ENCODE results near the gene TAP1.
"Not testable (repeated sequence)": the region's sequence is repeated elsewhere in the genome, so short reads cannot be mapped to it uniquely, and the experiment has no call there.

TAP1 gene

DNA sequence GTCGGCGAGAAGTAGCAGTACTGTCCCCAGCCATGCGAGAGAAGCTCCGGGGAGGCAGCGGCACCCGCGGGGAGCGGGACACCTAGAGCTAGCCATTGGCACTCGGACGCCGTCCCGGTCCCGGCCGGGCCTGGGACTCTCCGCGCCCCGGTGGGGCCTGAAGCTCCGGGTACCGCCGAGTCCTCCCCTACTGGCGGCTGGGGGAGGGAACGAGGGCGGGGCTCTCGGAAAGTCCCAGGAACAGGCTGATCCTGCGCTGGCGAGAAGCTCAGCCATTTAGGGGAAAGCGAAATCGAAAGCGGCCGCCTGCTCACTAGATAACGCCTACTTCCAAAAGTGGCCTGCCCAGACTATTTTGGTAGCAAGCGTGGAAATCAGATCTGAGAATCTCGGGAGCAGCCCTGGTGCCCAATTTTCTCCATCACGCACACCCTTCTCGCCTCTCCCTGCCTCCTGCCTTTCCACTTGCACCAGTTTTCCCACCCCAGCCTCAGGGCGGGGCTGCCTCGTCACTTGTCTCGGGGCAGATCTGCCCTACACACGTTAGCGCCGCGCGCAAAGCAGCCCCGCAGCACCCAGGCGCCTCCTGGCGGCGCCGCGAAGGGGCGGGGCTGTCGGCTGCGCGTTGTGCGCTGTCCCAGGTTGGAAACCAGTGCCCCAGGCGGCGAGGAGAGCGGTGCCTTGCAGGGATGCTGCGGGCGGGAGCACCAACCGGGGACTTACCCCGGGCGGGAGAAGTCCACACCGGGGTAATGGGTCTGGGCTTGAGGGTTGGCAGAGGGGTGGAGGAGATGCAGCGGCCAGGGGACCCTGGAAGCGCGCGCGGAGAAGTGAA is at the start of gene TAP1, which contains the start of gene PSMB9:
TSS of gene TAP1 (minus strand) at position 164 of the 835 bp plus-strand sequence. CDS start at position 96, 68 bp downstream.
TSS of gene PSMB9 (plus strand) at position 652 of the 835 bp plus-strand sequence. CDS start at position 690, 38 bp downstream.
- peak; percentile 91 for DNase-seq
- in situ Hi-C loops (cut with HindIII; ENCODE audit: low pct_ligation_motif_present, low pct_unique_long_range_greater_than_20kb, low sequenced_read_pairs), result no loop called here

DNA sequence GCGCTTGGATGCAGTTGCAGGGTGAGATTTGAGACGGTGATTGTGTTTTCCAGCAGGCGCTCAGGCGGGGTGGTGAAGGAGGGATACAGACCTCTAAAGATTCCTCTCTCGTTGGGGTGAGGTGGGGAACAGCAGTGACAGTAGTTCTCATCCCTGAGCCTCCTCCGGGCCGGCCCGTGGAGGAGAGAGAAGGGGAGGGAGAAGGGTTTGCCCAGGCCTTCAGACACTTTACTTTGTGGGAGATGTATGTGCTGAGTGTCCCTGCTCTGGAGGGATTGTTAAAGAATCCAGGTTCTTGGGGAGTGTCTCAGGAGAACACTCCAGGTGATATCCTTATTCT is 41.5 kb upstream of the TAP1 start:
- in situ Hi-C loops (cut with HindIII; ENCODE audit: low pct_ligation_motif_present, low pct_unique_long_range_greater_than_20kb, low sequenced_read_pairs), result no loop called here
- no peak for DNase-seq

GRCh38 chr6:32894085-32895005 is 40.8 kb upstream of the TAP1 start:
- in situ Hi-C loops (cut with HindIII; ENCODE audit: low pct_ligation_motif_present, low pct_unique_long_range_greater_than_20kb, low sequenced_read_pairs), result no loop called here

GRCh38 chr6:32890831-32891230 is 37.3 kb upstream of the TAP1 start:
- DNase-seq, result no peak
- in situ Hi-C loops (cut with HindIII; ENCODE audit: low pct_ligation_motif_present, low pct_unique_long_range_greater_than_20kb, low sequenced_read_pairs), result no loop called here

More at GRCh38 chr6:32894085-32895005, 40.8 kb upstream of the TAP1 start:
- peak; percentile 90 for DNase-seq

GRCh38 chr6:32889533-32889932 is 36.0 kb upstream of the TAP1 start:
- no peak for DNase-seq
- in situ Hi-C loops (cut with HindIII; ENCODE audit: low pct_ligation_motif_present, low pct_unique_long_range_greater_than_20kb, low sequenced_read_pairs), result no loop called here

- no peak for DNase-seq
- in situ Hi-C loops (cut with HindIII; ENCODE audit: low pct_ligation_motif_present, low pct_unique_long_range_greater_than_20kb, low sequenced_read_pairs), result no loop called here
Observed at GRCh38 chr6:32888576-32888975, 35.1 kb upstream of the TAP1 start.

DNA sequence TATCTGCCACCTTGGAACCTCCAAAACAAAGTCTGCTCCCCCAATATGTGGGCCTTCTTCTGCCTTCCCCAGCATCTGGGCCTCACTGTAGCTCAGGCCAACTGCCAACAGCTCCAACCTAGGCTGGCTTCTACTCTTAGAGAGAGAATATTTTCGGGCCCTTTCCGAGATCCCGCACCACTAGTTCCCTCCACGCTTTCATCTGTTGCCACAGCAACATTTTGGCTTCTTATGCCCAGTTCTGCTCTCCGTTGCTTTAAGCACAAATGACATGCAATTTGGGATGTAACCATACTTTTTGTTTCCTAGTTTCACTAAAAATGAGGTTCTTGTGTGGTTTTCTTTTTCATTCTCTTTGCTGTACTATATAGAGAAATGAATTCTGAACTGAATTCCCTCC is 34.1 kb upstream of the TAP1 start:
- no peak for DNase-seq
- in situ Hi-C loops (cut with HindIII; ENCODE audit: low pct_ligation_motif_present, low pct_unique_long_range_greater_than_20kb, low sequenced_read_pairs), result no loop called here

DNA sequence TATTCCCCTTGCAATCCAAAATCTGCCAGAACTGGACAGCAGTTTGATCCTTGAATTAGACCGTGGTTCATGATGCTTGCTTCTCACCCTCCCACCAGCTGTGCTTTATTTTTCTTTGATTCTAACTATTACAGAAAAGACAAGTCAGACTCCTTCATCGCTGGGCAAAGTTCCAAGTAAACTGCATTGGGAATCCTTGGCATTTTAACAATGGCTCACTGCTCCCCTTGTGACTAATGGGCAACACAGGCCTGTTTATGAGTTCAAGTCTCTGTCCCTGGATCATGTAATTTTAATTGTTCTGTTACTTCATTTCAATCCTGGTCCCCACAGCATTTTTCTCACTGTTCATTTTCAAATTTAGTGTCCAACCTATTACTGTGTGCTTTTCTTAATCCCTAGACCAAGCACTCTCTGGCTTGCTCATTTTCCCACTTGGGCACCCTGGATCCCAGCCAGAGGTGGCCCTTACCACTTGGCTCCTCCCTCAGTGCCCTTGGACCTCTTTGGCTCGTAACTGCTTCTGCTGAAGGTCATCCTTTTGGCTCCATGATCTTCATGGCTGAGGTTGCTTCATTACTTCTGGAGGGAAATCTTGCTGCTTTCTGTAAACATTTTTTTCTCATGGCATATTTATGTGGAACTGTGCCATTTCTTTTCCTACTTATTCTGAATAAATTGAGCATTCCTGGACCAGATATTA is 33.3 kb upstream of the TAP1 start:
- DNase-seq, result peak; percentile 70
- in situ Hi-C loops (cut with HindIII; ENCODE audit: low pct_ligation_motif_present, low pct_unique_long_range_greater_than_20kb, low sequenced_read_pairs), result no loop called here

- in situ Hi-C loops (cut with HindIII; ENCODE audit: low pct_ligation_motif_present, low pct_unique_long_range_greater_than_20kb, low sequenced_read_pairs), result no loop called here
- peak; percentile 73 for DNase-seq
Observed at GRCh38 chr6:32885698-32886286, 32.3 kb upstream of the TAP1 start.

DNA sequence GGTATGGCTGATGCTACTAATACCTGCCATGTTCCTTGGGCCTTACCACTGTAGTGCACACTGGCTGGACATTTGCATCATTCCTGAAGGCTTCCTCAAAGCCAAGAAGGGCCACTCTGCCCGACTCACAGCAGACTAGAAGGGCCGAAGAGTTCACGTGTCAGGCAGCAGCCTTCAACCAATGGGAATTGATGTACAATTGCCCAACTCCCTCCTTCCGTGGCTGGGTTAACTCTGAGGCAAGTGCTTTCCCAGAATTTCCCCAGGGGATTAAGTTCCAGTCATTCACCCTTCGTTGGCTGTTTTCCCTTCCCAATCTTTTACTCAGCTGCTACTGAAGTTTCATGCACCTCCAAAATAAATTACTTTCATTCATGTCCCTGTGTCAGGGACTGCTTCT is 30.3 kb upstream of the TAP1 start:
- in situ Hi-C loops (cut with HindIII; ENCODE audit: low pct_ligation_motif_present, low pct_unique_long_range_greater_than_20kb, low sequenced_read_pairs), result no loop called here
- DNase-seq, result no peak

GRCh38 chr6:32882879-32883250 is 29.4 kb upstream of the TAP1 start:
- no peak for DNase-seq
- in situ Hi-C loops (cut with HindIII; ENCODE audit: low pct_ligation_motif_present, low pct_unique_long_range_greater_than_20kb, low sequenced_read_pairs), result no loop called here

- DNase-seq; in situ Hi-C loops (cut with HindIII; ENCODE audit: low pct_ligation_motif_present, low pct_unique_long_range_greater_than_20kb, low sequenced_read_pairs): not testable (repeated sequence)
Observed at GRCh38 chr6:32880962-32881361, 27.5 kb upstream of the TAP1 start.

GRCh38 chr6:32879691-32880090 is 26.2 kb upstream of the TAP1 start:
- DNase-seq, result no peak
- in situ Hi-C loops (cut with HindIII; ENCODE audit: low pct_ligation_motif_present, low pct_unique_long_range_greater_than_20kb, low sequenced_read_pairs), result no loop called here

DNA sequence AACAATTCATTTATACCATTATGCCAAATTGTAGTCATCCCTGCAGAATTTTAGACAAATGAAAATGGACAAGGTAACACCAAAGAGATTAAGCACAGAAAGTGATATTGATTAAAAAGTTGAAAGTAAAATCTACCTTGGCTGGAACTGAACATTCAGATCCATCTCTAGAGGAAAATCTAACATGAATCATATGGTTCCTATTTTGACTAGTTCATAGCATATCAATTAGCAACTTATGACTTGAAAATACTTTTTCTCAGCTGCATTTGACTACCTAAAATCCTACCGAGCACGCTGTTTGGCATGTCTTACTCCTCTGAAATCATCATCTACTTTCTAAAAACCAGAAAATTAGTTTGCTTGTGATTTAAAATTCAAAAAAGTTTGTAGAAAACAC is 23.1 kb upstream of the TAP1 start:
- in situ Hi-C loops (cut with HindIII; ENCODE audit: low pct_ligation_motif_present, low pct_unique_long_range_greater_than_20kb, low sequenced_read_pairs), result no loop called here

DNA sequence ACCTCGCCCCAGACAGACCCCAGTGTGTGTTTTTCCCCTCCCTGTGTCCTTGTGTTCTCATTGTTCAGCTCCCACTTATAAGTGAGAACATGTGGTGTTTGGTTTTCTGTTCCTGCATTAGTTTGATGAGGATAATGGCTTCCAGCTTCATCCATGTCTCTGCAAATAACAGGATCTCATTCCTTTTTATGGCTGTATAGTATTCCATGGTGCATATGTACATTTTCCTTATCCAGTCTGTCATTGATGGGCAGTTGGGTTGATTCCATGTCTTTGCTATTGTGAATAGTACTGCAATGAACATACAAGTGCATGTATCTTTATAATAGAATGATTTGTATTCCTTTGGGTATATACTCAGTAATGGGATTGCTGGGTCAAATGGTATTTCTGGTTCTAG is 20.4 kb upstream of the TAP1 start:
- in situ Hi-C loops (cut with HindIII; ENCODE audit: low pct_ligation_motif_present, low pct_unique_long_range_greater_than_20kb, low sequenced_read_pairs); DNase-seq: not testable (repeated sequence)

More for the DNA sequence above, 23.1 kb upstream of the TAP1 start:
- no peak for DNase-seq

GRCh38 chr6:32868257-32868788 is 14.8 kb upstream of the TAP1 start:
- in situ Hi-C loops (cut with HindIII; ENCODE audit: low pct_ligation_motif_present, low pct_unique_long_range_greater_than_20kb, low sequenced_read_pairs), result no loop called here
- peak; percentile 70 for DNase-seq

- no peak for DNase-seq
- in situ Hi-C loops (cut with HindIII; ENCODE audit: low pct_ligation_motif_present, low pct_unique_long_range_greater_than_20kb, low sequenced_read_pairs), result no loop called here
Observed at GRCh38 chr6:32867554-32868256, 14.2 kb upstream of the TAP1 start.

GRCh38 chr6:32867022-32867477 is 13.5 kb upstream of the TAP1 start:
- in situ Hi-C loops (cut with HindIII; ENCODE audit: low pct_ligation_motif_present, low pct_unique_long_range_greater_than_20kb, low sequenced_read_pairs), result no loop called here

More at GRCh38 chr6:32867022-32867477, 13.5 kb upstream of the TAP1 start:
- no peak for DNase-seq
